HCT116 (cell line): Measurements from ENCODE around the gene GADD45G. TPM values are rescaled to one million over a fixed set of nuclear protein-coding genes. Genes with fewer than 3 reads are reported as not detected.

Experiments used
- ATAC-seq: fragments of 200-7000 bp; cut with Tn5 transposase; 2 replicates; pipeline ENCODE4 v1.9.1; 2020; ENCODE audit warnings: mild to moderate bottlenecking, moderate library complexity
- BruUV-seq: library from RNA; stranded (reverse); fragments of 400-500 nt; replicated peaks from 2 replicates; lab custom pipeline; 2021; lab: Mats Ljungman, UMichigan
- CTCF ChIA-PET: fragments of 300-600 bp; sonication (Branson Sonifier 250); formaldehyde crosslinking; loops from one replicate; lab custom pipeline; 2021; ENCODE audit warnings: antibody characterized with exemption; lab: Charles Lee
- POLR2A ChIA-PET: fragments of 300-600, 350-600 bp; sonication (Branson Sonifier 250); formaldehyde crosslinking; loops from one replicate; lab custom pipeline; 2021; ENCODE audit warnings: antibody characterized with exemption; lab: Charles Lee
- RAD21 ChIA-PET, 2 experiments: fragments of 300-600 bp; sonication (Branson Sonifier 250); formaldehyde crosslinking; loops; one replicate each; lab custom pipeline; 2023; ENCODE audit warnings: low total read pairs in 2 of 2; ENCODE audit not compliant: uncharacterized antibody in 2 of 2, unreplicated experiment in 2 of 2, low non-redundant PET in 1 of 2; lab: Charles Lee
- DNase-seq: peaks from one replicate; pipeline ENCODE4 v3.0.0-alpha.2; 2010; ENCODE audit warnings: low read depth, low spot score
- H2AFZ ChIP-seq: fragments of 200-600 bp; shearing (Covaris generic), sonication (generic); 2 replicates; pipeline ENCODE4 v1.6.1; 2017; ENCODE audit warnings: low read depth, mixed run types, mixed read lengths, antibody characterized with exemption, low read length; ENCODE audit not compliant: poor library complexity, severe bottlenecking
- H3K27ac ChIP-seq: 2 replicates; pipeline ENCODE4 v1.5.1; 2012; ENCODE audit warnings: low read depth, low read length
- H3K27me3 ChIP-seq: fragments of 200-600 bp; sonication (generic); 2 replicates; pipeline ENCODE4 v1.6.1; 2016; ENCODE audit warnings: mixed run types, low read length, mixed read lengths; ENCODE audit not compliant: insufficient read depth
- H3K36me3 ChIP-seq, 2 experiments: fragments of 200-500 bp in 1 of 2; fragments of 200-600 bp in 1 of 2; sonication (Bioruptor generic) in 1 of 2; sonication (generic) in 1 of 2; 2 replicates each; pipeline versions ENCODE4 v1.5.1 to v1.6.1; 2014 to 2016; ENCODE audit warnings: low read length in 2 of 2, inconsistent platforms in 1 of 2, mixed read lengths in 1 of 2, mixed run types in 1 of 2; ENCODE audit not compliant: insufficient read depth in 2 of 2, control insufficient read depth in 1 of 2
- H3K4me1 ChIP-seq, 2 experiments: fragments of 200-600 bp in 1 of 2; sonication (generic) in 1 of 2; 2 replicates each; pipeline versions ENCODE4 v1.5.1 to v1.6.1; 2012 to 2017; ENCODE audit warnings: low read length in 2 of 2, inconsistent platforms in 1 of 2, mild to moderate bottlenecking in 1 of 2, mixed read lengths in 1 of 2, mixed run types in 1 of 2, moderate library complexity in 1 of 2; ENCODE audit not compliant: insufficient read depth in 2 of 2, control insufficient read depth in 1 of 2
- H3K4me2 ChIP-seq: fragments of 200-600 bp; sonication (generic); 2 replicates; pipeline ENCODE4 v1.6.1; 2017; ENCODE audit warnings: mixed run types, low read length, mixed read lengths
- H3K4me3 ChIP-seq, 2 experiments: fragments of 200-600 bp in 1 of 2; sonication (generic) in 1 of 2; replicated peaks in 1 of 2; 2 replicates each; pipeline ENCODE4 v1.5.1; 2011 to 2016; ENCODE audit warnings: low read length in 2 of 2, control low read depth in 1 of 2, low read depth in 1 of 2, mild to moderate bottlenecking in 1 of 2, mixed read lengths in 1 of 2, mixed run types in 1 of 2
- H3K79me2 ChIP-seq: fragments of 200-600 bp; sonication (generic); 2 replicates; pipeline ENCODE4 v1.6.1; 2017; ENCODE audit warnings: mild to moderate bottlenecking, mixed run types, low read length, moderate library complexity, mixed read lengths; ENCODE audit not compliant: insufficient read depth
- H3K9ac ChIP-seq: fragments of 200-600 bp; sonication (generic); 2 replicates; pipeline ENCODE4 v1.6.1; 2016; ENCODE audit warnings: low read length, mixed read lengths
- H3K9me2 ChIP-seq: fragments of 200-600 bp; sonication (generic), shearing (Covaris generic); 2 replicates; pipeline ENCODE4 v1.6.1; 2017; ENCODE audit warnings: mixed run types, mild to moderate bottlenecking, moderate library complexity; ENCODE audit not compliant: insufficient read depth
- H3K9me3 ChIP-seq, 2 experiments: fragments of 200-500 bp in 1 of 2; fragments of 200-600 bp in 1 of 2; sonication (Bioruptor generic) in 1 of 2; sonication (generic) in 1 of 2; 2 replicates each; pipeline ENCODE4 v1.6.1; 2014 to 2017; ENCODE audit warnings: low read length in 2 of 2, mixed read lengths in 2 of 2, inconsistent platforms in 1 of 2, low read depth in 1 of 2, mild to moderate bottlenecking in 1 of 2, mixed run types in 1 of 2, moderate library complexity in 1 of 2; ENCODE audit not compliant: control insufficient read depth in 1 of 2, insufficient read depth in 1 of 2
- H4K20me1 ChIP-seq: fragments of 200-600 bp; sonication (generic), shearing (Covaris generic); 2 replicates; pipeline ENCODE4 v1.6.1; 2017; ENCODE audit warnings: mixed run types, mild to moderate bottlenecking, moderate library complexity; ENCODE audit not compliant: insufficient read depth
- CBX3 ChIP-seq: IDR thresholded peaks from 2 replicates; pipeline ENCODE4 v1.6.1; 2012; ENCODE audit warnings: low read depth
- CTCF ChIP-seq, 3 experiments: fragments of 200-600 bp in 1 of 3; sonication (generic) in 1 of 3; IDR thresholded peaks in 2 of 3; conservative IDR thresholded peaks in 1 of 3; 2 replicates each; pipeline ENCODE4 v1.5.1; 2012 to 2017; ENCODE audit warnings: low read depth in 2 of 3, low read length in 2 of 3, antibody characterized with exemption in 1 of 3, borderline replicate concordance in 1 of 3, control low read depth in 1 of 3, mild to moderate bottlenecking in 1 of 3, mixed read lengths in 1 of 3, mixed run types in 1 of 3, moderate library complexity in 1 of 3; ENCODE audit not compliant: insufficient read depth in 1 of 3
- EGR1 ChIP-seq: IDR thresholded peaks from 2 replicates; pipeline ENCODE4 v1.6.1; 2012; ENCODE audit warnings: low read depth
- ELF1 ChIP-seq: IDR thresholded peaks from 2 replicates; pipeline ENCODE4 v1.6.1; 2012; ENCODE audit warnings: low read depth, borderline replicate concordance
- EZH2phosphoT487 ChIP-seq: fragments of 200-600 bp; IDR thresholded peaks from 2 replicates; pipeline ENCODE4 v1.6.1; 2018; ENCODE audit warnings: antibody characterized with exemption, borderline replicate concordance
- JUND ChIP-seq: IDR thresholded peaks from 2 replicates; pipeline ENCODE4 v1.6.1; 2012
- MAX ChIP-seq: IDR thresholded peaks from 2 replicates; pipeline ENCODE4 v1.6.1; 2012
- POLR2A ChIP-seq: IDR thresholded peaks from 2 replicates; pipeline ENCODE4 v1.7.0; 2011; ENCODE audit warnings: borderline replicate concordance; ENCODE audit not compliant: insufficient read depth, insufficient read length; ENCODE audit errors: extremely low read depth
- RAD21 ChIP-seq: IDR thresholded peaks from 2 replicates; pipeline ENCODE4 v1.6.1; 2012; ENCODE audit warnings: low read depth, mild to moderate bottlenecking
- SIN3A ChIP-seq: IDR thresholded peaks from 2 replicates; pipeline ENCODE4 v1.6.1; 2012; ENCODE audit warnings: low read depth
- SRF ChIP-seq: IDR thresholded peaks from 2 replicates; pipeline ENCODE4 v1.6.1; 2012; ENCODE audit warnings: low read depth
- TCF7L2 ChIP-seq: IDR thresholded peaks from 2 replicates; pipeline ENCODE4 v1.7.0; 2011; ENCODE audit warnings: borderline replicate concordance, inconsistent platforms; ENCODE audit not compliant: insufficient read depth, insufficient read length; ENCODE audit errors: extremely low read depth
- ZFX ChIP-seq: fragments of 450-650 bp; IDR thresholded peaks from 2 replicates; pipeline ENCODE4 v1.6.1; 2017
- intact Hi-C: fragments of 100-400 bp; cut with micrococcal nuclease; formaldehyde crosslinking; loops from 2 replicates; pipeline ENCODE4 v1.10.0; 2022
- total RNA-seq: library from RNA; stranded (reverse); gene quantifications from one replicate; pipeline ENCODE4 v1.2.1, GENCODE V29; 2021; ENCODE audit not compliant: unreplicated experiment
- TF ChIP-seq, protein P1 (sequence below): IDR thresholded peaks from 2 replicates; pipeline ENCODE4 v1.6.1; 2011; ENCODE audit warnings: mild to moderate bottlenecking, low read length, moderate library complexity; ENCODE audit not compliant: insufficient replicate concordance; ENCODE audit errors: extremely low read depth

GADD45G gene
- total RNA-seq, 1 experiment from 2014 or later, result not detected

DNA sequence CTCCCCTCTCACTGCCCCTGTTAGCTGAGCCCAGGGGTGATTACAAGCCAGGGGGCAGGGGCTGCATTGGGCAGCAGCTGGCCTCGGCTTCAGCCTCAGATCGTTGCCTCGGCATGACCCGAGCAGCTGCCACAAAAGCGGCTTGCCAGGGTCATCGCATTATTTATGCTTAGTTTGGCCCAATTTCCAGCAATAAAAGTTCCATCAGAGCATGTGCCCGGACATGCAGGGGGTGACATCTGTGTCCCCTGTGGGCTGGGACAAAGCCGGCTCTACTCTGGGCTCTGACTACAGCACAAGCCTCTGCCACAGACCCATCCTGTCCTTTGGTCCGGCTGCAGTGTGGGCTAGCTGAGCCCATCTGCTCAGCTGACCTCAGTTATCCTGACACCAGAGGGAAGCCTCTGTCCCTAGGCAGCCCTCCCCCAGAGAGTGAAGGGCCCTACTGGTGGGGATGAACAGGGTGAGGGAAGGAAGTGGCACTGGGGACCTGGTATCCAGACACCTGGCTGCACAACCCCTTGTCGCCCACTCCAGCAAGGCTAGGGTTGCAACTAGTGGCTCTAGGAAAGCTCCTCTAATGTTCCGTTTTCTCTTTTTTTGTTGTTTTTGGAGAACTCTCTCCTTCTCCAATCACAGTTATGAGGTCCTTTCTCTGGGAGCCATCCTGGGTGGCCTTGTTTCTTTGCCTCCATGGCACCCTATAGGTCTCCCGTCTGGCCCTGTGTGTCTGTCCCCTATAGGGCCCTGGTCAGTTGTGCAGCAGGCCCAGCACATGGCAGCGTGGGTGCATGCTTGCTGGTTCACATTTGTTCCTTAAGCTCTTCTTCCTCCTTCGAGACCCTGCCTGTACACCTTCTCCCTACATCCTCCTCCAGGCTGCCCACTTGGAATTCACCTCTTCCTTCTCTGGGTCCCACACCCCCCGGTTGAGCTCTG, 13.3 kb upstream of the GADD45G start:
- intact Hi-C loops, result no loop called here
- TF ChIP-seq SIN3A, result no peak
- TF ChIP-seq ELF1, result no peak
- TF ChIP-seq CTCF (IDR thresholded peaks at IDR 0.05 in 2 of 3, conservative IDR thresholded peaks at IDR 0.05 in 1 of 3; ENCODE audit: borderline replicate concordance in 1 of 3, insufficient read depth in 1 of 3, low read depth in 2 of 3, low read length in 2 of 3), result no peak
- no peak for TF ChIP-seq EGR1
- no peak for TF ChIP-seq RAD21
- no peak for TF ChIP-seq MAX
- TF ChIP-seq ZFX, result no peak
- TF ChIP-seq EZH2phosphoT487, result no peak
- no peak for TF ChIP-seq SRF
- no peak for TF ChIP-seq JUND
- TF ChIP-seq, protein P1, sequence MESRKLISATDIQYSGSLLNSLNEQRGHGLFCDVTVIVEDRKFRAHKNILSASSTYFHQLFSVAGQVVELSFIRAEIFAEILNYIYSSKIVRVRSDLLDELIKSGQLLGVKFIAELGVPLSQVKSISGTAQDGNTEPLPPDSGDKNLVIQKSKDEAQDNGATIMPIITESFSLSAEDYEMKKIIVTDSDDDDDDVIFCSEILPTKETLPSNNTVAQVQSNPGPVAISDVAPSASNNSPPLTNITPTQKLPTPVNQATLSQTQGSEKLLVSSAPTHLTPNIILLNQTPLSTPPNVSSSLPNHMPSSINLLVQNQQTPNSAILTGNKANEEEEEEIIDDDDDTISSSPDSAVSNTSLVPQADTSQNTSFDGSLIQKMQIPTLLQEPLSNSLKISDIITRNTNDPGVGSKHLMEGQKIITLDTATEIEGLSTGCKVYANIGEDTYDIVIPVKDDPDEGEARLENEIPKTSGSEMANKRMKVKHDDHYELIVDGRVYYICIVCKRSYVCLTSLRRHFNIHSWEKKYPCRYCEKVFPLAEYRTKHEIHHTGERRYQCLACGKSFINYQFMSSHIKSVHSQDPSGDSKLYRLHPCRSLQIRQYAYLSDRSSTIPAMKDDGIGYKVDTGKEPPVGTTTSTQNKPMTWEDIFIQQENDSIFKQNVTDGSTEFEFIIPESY, result no peak
- TF ChIP-seq CBX3, result no peak
- TF ChIP-seq POLR2A, result no peak
- TF ChIP-seq TCF7L2, result no peak
- TF ChIP-seq, all 23 proteins: peak for 0
- H2AFZ ChIP-seq, result no peak overlapping the region
- H3K4me2 ChIP-seq, result no peak overlapping the region
- no peaks in the 10 kb centered on the region for H3K36me3 ChIP-seq
- no peaks in the 10 kb centered on the region for H3K9me2 ChIP-seq
- H3K9ac ChIP-seq, result no peak overlapping the region
- RAD21 ChIA-PET, result interaction anchor here in 1 of 2 experiments (0.5 kb wide), 1 partner anchor 62 kb away, joined by 6 read pairs; no protein-coding TSS in a partner anchor
- no peaks in the 10 kb centered on the region for H3K79me2 ChIP-seq
- H3K4me3 ChIP-seq, result no peak overlapping the region
- DNase-seq (no peak), ATAC-seq (no peak)
- H3K9me3 ChIP-seq, result no peaks in the 10 kb centered on the region
- no TSS peak for BruUV-seq
- CTCF ChIA-PET, result interaction anchor here (1.1 to 2.8 kb wide), 2 partner anchors 11 to 508 kb away, joined by 3 to 17 read pairs; no protein-coding TSS in a partner anchor
- no peak overlapping the region for H3K27ac ChIP-seq
- POLR2A ChIA-PET, result no interaction called here
- H4K20me1 ChIP-seq, result no peaks in the 10 kb centered on the region
- H3K27me3 ChIP-seq, result peaks cover 10% of the 10 kb centered on the region
- peaks cover 7 to 8% of the 10 kb centered on the region in 2 experiments; a peak in 2 of 4 replicates for H3K4me1 ChIP-seq
